ENCODE measurements around the gene GNAL. TPM values are rescaled to one million over a fixed set of nuclear protein-coding genes. Genes with fewer than 3 reads are reported as not detected.

GNAL gene
- total RNA-seq, 4 donors from 2014 or later = 22.8 to 30.4 (median 26.5) TPM

DNA sequence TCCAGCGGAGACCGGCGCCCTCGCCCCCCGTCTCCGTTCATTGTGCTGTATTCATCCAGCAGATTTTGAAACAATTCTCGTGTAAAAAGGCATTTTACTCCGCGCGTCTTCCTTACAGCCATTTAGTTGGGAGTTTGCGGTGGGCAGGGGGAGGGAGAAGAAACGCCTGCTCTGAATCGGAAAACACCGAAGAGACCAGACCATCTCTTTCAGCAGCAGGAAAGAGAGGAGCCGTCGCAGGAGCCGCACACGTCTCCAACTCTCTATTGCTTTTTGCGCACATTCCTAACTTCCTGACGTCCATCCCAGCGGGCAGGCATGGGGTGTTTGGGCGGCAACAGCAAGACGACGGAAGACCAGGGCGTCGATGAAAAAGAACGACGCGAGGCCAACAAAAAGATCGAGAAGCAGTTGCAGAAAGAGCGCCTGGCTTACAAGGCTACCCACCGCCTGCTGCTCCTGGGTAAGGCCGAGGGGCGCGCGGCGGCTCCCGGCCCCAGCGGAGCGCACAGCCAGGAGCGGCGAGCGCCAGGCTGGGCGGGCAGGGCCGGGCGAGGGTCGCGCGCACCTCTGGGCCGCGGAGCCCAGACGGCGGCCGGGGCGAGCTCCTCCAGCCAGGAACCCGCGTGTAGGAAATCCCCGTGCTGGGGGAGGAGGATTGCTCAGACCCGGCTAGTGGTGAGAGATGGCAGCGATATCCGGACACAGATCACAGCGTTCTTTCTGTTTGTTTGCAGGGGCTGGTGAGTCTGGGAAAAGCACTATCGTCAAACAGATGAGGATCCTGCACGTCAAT is 63.2 kb downstream of the GNAL start:
- Histone ChIP-seq H3K27ac (no peak overlapping the region), H3K36me3 (no peaks in the 10 kb centered on the region), H3K27me3 (no peaks in the 10 kb centered on the region), H3K4me1 (peaks cover 4 to 13% of the 10 kb centered on the region in 2 donors), H3K4me3 (replicated peaks in 1 of 3) (peak overlapping the region in 1 of 3 donors; percentile 50), H3K9me3 (no peaks in the 10 kb centered on the region)
- TF ChIP-seq POLR2A (IDR thresholded peaks at IDR 0.05) = no peak
- TF ChIP-seq, protein P1, sequence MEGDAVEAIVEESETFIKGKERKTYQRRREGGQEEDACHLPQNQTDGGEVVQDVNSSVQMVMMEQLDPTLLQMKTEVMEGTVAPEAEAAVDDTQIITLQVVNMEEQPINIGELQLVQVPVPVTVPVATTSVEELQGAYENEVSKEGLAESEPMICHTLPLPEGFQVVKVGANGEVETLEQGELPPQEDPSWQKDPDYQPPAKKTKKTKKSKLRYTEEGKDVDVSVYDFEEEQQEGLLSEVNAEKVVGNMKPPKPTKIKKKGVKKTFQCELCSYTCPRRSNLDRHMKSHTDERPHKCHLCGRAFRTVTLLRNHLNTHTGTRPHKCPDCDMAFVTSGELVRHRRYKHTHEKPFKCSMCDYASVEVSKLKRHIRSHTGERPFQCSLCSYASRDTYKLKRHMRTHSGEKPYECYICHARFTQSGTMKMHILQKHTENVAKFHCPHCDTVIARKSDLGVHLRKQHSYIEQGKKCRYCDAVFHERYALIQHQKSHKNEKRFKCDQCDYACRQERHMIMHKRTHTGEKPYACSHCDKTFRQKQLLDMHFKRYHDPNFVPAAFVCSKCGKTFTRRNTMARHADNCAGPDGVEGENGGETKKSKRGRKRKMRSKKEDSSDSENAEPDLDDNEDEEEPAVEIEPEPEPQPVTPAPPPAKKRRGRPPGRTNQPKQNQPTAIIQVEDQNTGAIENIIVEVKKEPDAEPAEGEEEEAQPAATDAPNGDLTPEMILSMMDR (IDR thresholded peaks at IDR 0.05) = no peak
- intact Hi-C loops (cut with DNase I) = no loop called here
- peak in 1 of 2 donors; percentile 15 for DNase-seq
- 3% methylated on average over 29 to 53 of the region's 64 CpGs for WGBS, 2 donors

DNA sequence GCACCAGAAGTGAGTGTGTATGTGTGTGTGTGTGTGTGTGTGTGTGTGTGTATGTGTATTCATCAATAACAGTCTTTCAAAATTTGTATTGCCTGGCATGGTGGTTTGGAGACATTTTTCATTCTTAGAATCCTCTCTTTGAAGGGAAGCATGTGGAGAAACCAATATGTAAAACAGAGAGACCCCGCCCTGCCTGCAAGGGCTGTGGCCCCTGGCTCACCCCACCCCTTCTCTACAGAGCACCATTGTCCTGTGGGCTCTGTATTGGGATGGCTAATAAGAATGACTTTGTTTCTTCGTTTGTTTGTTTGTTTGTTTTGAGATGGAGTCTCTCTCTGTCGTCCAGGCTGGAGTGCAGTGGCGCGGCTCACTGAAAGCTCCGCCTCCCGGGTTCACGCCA is 65.9 kb downstream of the GNAL start:
- peaks cover 4 to 11% of the 10 kb centered on the region in 2 donors for H3K4me1 ChIP-seq
- no peaks in the 10 kb centered on the region for H3K27me3 ChIP-seq
- no peaks in the 10 kb centered on the region for H3K36me3 ChIP-seq
- no peak for DNase-seq
- H3K27ac ChIP-seq = no peak overlapping the region
- no peaks in the 10 kb centered on the region for H3K9me3 ChIP-seq
- intact Hi-C loops (cut with DNase I) = no loop called here
- no peak overlapping the region for H3K4me3 ChIP-seq (replicated peaks in 1 of 3)
- WGBS, 2 donors = 90 to 94% methylated on average over 8 of the region's 8 CpGs
- TF ChIP-seq, protein P1 (IDR thresholded peaks at IDR 0.05) = no peak
- TF ChIP-seq POLR2A (IDR thresholded peaks at IDR 0.05) = no peak

DNA sequence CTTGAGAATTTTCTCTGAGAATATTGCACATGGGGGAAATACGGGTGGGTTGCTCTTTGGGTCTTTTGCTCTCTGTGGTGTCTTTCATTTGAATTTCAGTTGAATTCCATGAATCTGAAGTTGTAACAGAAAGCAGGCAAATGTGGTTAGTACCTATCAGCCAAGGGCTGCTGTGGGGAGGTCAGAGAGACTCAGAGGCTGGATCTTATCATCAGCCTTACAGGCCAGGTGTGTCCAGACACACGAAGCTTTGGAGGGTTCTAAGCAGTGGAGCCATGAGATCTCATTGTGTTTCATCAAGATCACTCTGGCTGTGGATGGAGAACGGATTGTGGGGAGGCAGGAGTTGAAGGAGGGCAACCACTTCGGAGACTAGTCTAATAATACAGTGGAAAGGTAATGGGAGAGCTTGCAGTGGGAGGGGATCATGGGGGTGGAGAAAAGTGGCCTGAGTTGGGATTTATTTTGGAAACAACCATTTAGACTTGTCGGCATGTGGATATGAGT is 68.1 kb downstream of the GNAL start:
- intact Hi-C loops (cut with DNase I) = no loop called here
- 84 to 85% methylated on average over 5 of the region's 5 CpGs for WGBS, 2 donors
- no peak for DNase-seq
- Histone ChIP-seq H3K36me3 (no peaks in the 10 kb centered on the region), H3K27me3 (no peaks in the 10 kb centered on the region), H3K27ac (no peak overlapping the region), H3K9me3 (no peaks in the 10 kb centered on the region), H3K4me1 (peaks cover 0 to 3% of the 10 kb centered on the region in 2 donors), H3K4me3 (replicated peaks in 1 of 3) (no peak overlapping the region)
- TF ChIP-seq POLR2A (IDR thresholded peaks at IDR 0.05) = no peak
- TF ChIP-seq, protein P1 (IDR thresholded peaks at IDR 0.05) = no peak

DNA sequence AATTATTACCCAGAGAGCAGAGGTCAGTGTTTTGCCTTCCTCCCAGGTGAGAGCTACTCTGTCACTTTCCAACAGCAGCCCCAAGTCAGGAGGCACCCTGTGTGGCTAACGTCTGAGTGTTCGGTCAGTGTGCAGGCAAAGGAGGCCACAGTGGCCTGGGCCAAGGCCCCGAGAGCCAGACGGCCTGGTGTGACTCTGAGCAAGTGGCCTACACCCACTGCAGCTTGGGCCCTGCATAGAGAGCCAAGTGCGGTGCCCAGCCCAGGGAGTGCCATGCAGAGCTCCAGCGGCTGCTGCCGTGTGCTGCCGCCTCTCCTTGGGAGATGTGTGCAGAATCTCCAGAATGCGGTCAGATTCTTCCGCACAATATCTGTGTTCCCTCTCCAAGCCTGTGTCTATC is 70.4 kb downstream of the GNAL start:
- no peak for DNase-seq
- H3K36me3 ChIP-seq = no peaks in the 10 kb centered on the region
- H3K4me1 ChIP-seq = no peaks in the 10 kb centered on the region
- TF ChIP-seq, protein P1 (IDR thresholded peaks at IDR 0.05) = no peak
- no peak for TF ChIP-seq POLR2A (IDR thresholded peaks at IDR 0.05)
- H3K27me3 ChIP-seq = no peaks in the 10 kb centered on the region
- intact Hi-C loops (cut with DNase I) = no loop called here
- H3K27ac ChIP-seq = no peak overlapping the region
- WGBS, 2 donors = 92% methylated on average over 7 to 9 of the region's 10 CpGs
- H3K9me3 ChIP-seq = no peaks in the 10 kb centered on the region
- H3K4me3 ChIP-seq (replicated peaks in 1 of 3) = no peak overlapping the region

DNA sequence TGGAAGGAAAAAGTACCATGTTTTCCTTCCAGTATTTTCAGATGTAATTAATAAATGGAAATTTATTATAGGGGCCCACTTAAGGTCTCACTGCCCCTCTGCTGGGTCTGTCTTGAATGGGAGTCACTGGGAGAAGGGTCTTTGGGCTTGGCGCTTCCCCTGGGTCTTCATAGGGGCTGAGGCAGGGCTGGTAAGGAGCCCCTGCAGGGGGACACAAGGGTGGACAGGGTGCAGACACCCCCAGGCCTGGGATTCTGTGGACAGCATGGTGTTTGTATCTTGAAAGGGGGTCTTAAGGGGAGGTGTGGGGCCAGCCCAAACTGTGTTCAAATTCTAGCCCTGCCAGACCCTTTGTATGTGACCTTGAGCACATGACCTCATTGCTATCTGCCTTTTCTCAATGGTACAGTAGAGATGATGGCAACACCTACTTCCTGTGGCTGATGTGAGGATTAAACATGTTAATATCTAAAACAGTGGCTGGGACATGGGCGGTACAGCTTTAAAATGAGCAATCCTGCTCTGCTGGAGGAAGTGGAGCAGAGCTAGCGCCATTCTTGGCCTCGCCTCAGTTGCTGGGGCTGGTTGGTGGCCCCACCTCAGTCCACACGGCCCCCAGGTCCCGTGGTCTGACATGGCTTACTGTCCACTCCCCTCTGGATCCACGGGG is 71.6 kb downstream of the GNAL start:
- 86 to 87% methylated on average over 6 to 7 of the region's 7 CpGs for WGBS, 2 donors
- no peak overlapping the region for H3K4me3 ChIP-seq (replicated peaks in 1 of 3)

More for the DNA sequence above, 71.6 kb downstream of the GNAL start:
- DNase-seq = no peak
- Histone ChIP-seq H3K27me3 (no peaks in the 10 kb centered on the region), H3K27ac (no peak overlapping the region), H3K4me1 (no peaks in the 10 kb centered on the region), H3K36me3 (no peaks in the 10 kb centered on the region), H3K9me3 (no peaks in the 10 kb centered on the region)
- TF ChIP-seq, protein P1 (IDR thresholded peaks at IDR 0.05) = no peak
- TF ChIP-seq POLR2A (IDR thresholded peaks at IDR 0.05) = no peak
- intact Hi-C loops (cut with DNase I) = loop anchor here (10.0 kb wide), 1 partner anchor 64 kb away; no protein-coding TSS in a partner anchor

Measured in thyroid gland (tissue), 4 donors.